Measurements from ENCODE around the gene USP47.

USP47 gene

GRCh38 chr11:11982461-11982860, 140.7 kb downstream of the USP47 start:
- DNase-seq (ENCODE audit: low spot score), result no peak

GRCh38 chr11:11982975-11983374, 141.2 kb downstream of the USP47 start:
- no peak for DNase-seq (ENCODE audit: low spot score)

- DNase-seq (ENCODE audit: low spot score), result no peak
Measured at GRCh38 chr11:11983427-11983826, 141.7 kb downstream of the USP47 start.

- no peak for DNase-seq (ENCODE audit: low spot score)
Measured at GRCh38 chr11:11984563-11984962, 142.8 kb downstream of the USP47 start.

- DNase-seq (ENCODE audit: low spot score), result no peak
Measured at GRCh38 chr11:11985016-11985715, 143.4 kb downstream of the USP47 start.

- no peak for DNase-seq (ENCODE audit: low spot score)
Measured at GRCh38 chr11:11985954-11986949, 144.5 kb downstream of the USP47 start.

- no peak for DNase-seq (ENCODE audit: low spot score)
Measured at GRCh38 chr11:11987503-11988022, 145.8 kb downstream of the USP47 start.

GRCh38 chr11:11988099-11988651, 146.4 kb downstream of the USP47 start:
- DNase-seq (ENCODE audit: low spot score), result no peak

- DNase-seq (ENCODE audit: low spot score), result no peak
Measured at GRCh38 chr11:11988681-11989261, 147.0 kb downstream of the USP47 start.

GRCh38 chr11:11989774-11990744, 148.3 kb downstream of the USP47 start:
- no peak for DNase-seq (ENCODE audit: low spot score)

- no peak for DNase-seq (ENCODE audit: low spot score)
Measured at GRCh38 chr11:11992257-11993212, 150.8 kb downstream of the USP47 start.

- DNase-seq (ENCODE audit: low spot score), result no peak
Measured at GRCh38 chr11:11993839-11994238, 152.1 kb downstream of the USP47 start.

- DNase-seq (ENCODE audit: low spot score), result no peak
Measured at GRCh38 chr11:11995601-11996000, 153.8 kb downstream of the USP47 start.

GRCh38 chr11:11996321-11997048, 154.7 kb downstream of the USP47 start:
- DNase-seq (ENCODE audit: low spot score), result no peak

- no peak for DNase-seq (ENCODE audit: low spot score)
Measured at GRCh38 chr11:11997049-11997322, 155.2 kb downstream of the USP47 start.

- DNase-seq (ENCODE audit: low spot score), result no peak
Measured at GRCh38 chr11:11998091-11998781, 156.5 kb downstream of the USP47 start.

- no peak for DNase-seq (ENCODE audit: low spot score)
Measured at GRCh38 chr11:12001186-12001585, 159.4 kb downstream of the USP47 start.

- no peak for DNase-seq (ENCODE audit: low spot score)
Measured at GRCh38 chr11:12003336-12003735, 161.6 kb downstream of the USP47 start.

GRCh38 chr11:12003815-12004214, 162.0 kb downstream of the USP47 start:
- no peak for DNase-seq (ENCODE audit: low spot score)

Data from D341Med (cell line).